ENCODE data around the gene TGFBR2. TPM values are rescaled to one million over a fixed set of nuclear protein-coding genes. Genes with fewer than 3 reads are reported as not detected.
A peak's percentile ranks its signal among the peaks of the same experiment; 100 is the strongest.

TGFBR2 gene
- total and polyA plus RNA-seq, 10 of the 15 experiments (the other 5 are each of a cell fraction or from before 2014, with no cell fraction given), result 0.02 to 0.98 (median 0.18) TPM; not detected in 1

GRCh38 chr3:30655187-30655812 is 48.9 kb downstream of the TGFBR2 start (continued):
- TF ChIP-seq NFYA (IDR thresholded peaks at IDR 0.05; ENCODE audit: borderline replicate concordance, low read depth, low read length) (no peak), MEF2B (IDR thresholded peaks at IDR 0.05; ENCODE audit: partially characterized antibody, poor library complexity, severe bottlenecking) (no peak), ZNF207 (IDR thresholded peaks at IDR 0.05; ENCODE audit: borderline replicate concordance) (no peak), FOS (IDR thresholded peaks at IDR 0.05; ENCODE audit: borderline replicate concordance, extremely low read depth, insufficient read length) (no peak), RAD51 (IDR thresholded peaks at IDR 0.05) (no peak), YBX1 (IDR thresholded peaks at IDR 0.05) (no peak), PAX8 (IDR thresholded peaks at IDR 0.05) (no peak), SREBF2 (IDR thresholded peaks at IDR 0.05; ENCODE audit: low read length) (no peak), RUNX3 (IDR thresholded peaks at IDR 0.05; ENCODE audit: low read length) (peak; percentile 78), IRF4 (IDR thresholded peaks at IDR 0.05; ENCODE audit: low read depth, low read length) (peak; percentile 59), IRF3 (IDR thresholded peaks at IDR 0.05) (no peak), MXI1 (IDR thresholded peaks at IDR 0.05; ENCODE audit: low read depth, low read length) (no peak), RFX5 (IDR thresholded peaks at IDR 0.05; ENCODE audit: low read depth, low read length) (no peak), EP300 (IDR thresholded peaks at IDR 0.05; ENCODE audit: borderline replicate concordance in 1 of 2, control insufficient read depth in 1 of 2, low read depth in 2 of 2, low read length in 2 of 2) (peak in 1 of 2 experiments; percentile 31; a peak in 1 of 4 replicates), GABPA (IDR thresholded peaks at IDR 0.05; ENCODE audit: low read depth) (no peak), KDM1A (IDR thresholded peaks at IDR 0.05; ENCODE audit: borderline replicate concordance) (no peak), MTA2 (IDR thresholded peaks at IDR 0.05; ENCODE audit: low read depth) (peak; percentile 81), HDAC2 (IDR thresholded peaks at IDR 0.05) (no peak), ETV6 (conservative IDR thresholded peaks at IDR 0.05 in 1 of 2, IDR thresholded peaks at IDR 0.05 in 1 of 2; ENCODE audit: borderline replicate concordance in 1 of 2, low read depth in 1 of 2) (no peak), NBN (IDR thresholded peaks at IDR 0.05) (no peak), ZNF687 (IDR thresholded peaks at IDR 0.05) (no peak), ZSCAN29 (IDR thresholded peaks at IDR 0.05) (no peak), PBX3 (IDR thresholded peaks at IDR 0.05; ENCODE audit: insufficient replicate concordance, low read depth, low read length) (no peak), POLR2AphosphoS5 (IDR thresholded peaks at IDR 0.05; ENCODE audit: low read length) (no peak), SMAD1 (IDR thresholded peaks at IDR 0.05; ENCODE audit: low read depth, partially characterized antibody) (no peak)
